Stimulated activated CD8-positive, alpha-beta memory T cell treated with anti-CD3 and anti-CD28 coated beads, Interleukin-15, amount 100 ng/mL, for 48 hours (primary cell): ENCODE measurements around the gene TDRD3.

Experiments
- DNase-seq, 2 donors: peaks; one replicate each; pipeline ENCODE4 v3.0.0-alpha.2; 2020; ENCODE audit warnings: low read depth in 2 of 2

TDRD3 gene

GRCh38 chr13:60454425-60454824 is 57.4 kb downstream of the TDRD3 start:
- no peak for DNase-seq

- DNase-seq = no peak
These were observed 66.8 kb downstream of the TDRD3 start for GRCh38 chr13:60463787-60464186.

- no peak for DNase-seq
These were observed 70.1 kb downstream of the TDRD3 start for GRCh38 chr13:60467098-60467497.

- DNase-seq = no peak
These were observed 82.3 kb downstream of the TDRD3 start for GRCh38 chr13:60479273-60479672.

GRCh38 chr13:60482012-60482411 is 85.0 kb downstream of the TDRD3 start:
- no peak for DNase-seq

GRCh38 chr13:60484865-60485264 is 87.8 kb downstream of the TDRD3 start:
- no peak for DNase-seq

GRCh38 chr13:60491531-60491930 is 94.5 kb downstream of the TDRD3 start:
- DNase-seq = no peak

GRCh38 chr13:60492187-60492586 is 95.2 kb downstream of the TDRD3 start:
- no peak for DNase-seq

- DNase-seq = no peak
These were observed 97.3 kb downstream of the TDRD3 start for GRCh38 chr13:60494296-60494695.

GRCh38 chr13:60501236-60501635 is 104.2 kb downstream of the TDRD3 start:
- no peak for DNase-seq

- no peak for DNase-seq
These were observed 112.8 kb downstream of the TDRD3 start for GRCh38 chr13:60509601-60510386.

GRCh38 chr13:60511637-60512036 is 114.6 kb downstream of the TDRD3 start:
- no peak for DNase-seq

GRCh38 chr13:60514891-60515290 is 117.9 kb downstream of the TDRD3 start:
- no peak for DNase-seq

- DNase-seq = no peak
These were observed 122.5 kb downstream of the TDRD3 start for GRCh38 chr13:60519496-60519895.

- no peak for DNase-seq
These were observed 124.0 kb downstream of the TDRD3 start for GRCh38 chr13:60520902-60521569.

- no peak for DNase-seq
These were observed 141.5 kb downstream of the TDRD3 start for GRCh38 chr13:60538566-60538965.

GRCh38 chr13:60540276-60540675 is 143.3 kb downstream of the TDRD3 start:
- DNase-seq = no peak

- no peak for DNase-seq
These were observed 165.2 kb downstream of the TDRD3 start for GRCh38 chr13:60562096-60562780.

- no peak for DNase-seq
These were observed 174.6 kb downstream of the TDRD3 start for GRCh38 chr13:60571571-60571970.

- DNase-seq = no peak
These were observed 175.2 kb downstream of the TDRD3 start for GRCh38 chr13:60572003-60572798.

- no peak for DNase-seq
These were observed 175.8 kb downstream of the TDRD3 start for GRCh38 chr13:60572855-60573254.

GRCh38 chr13:60574735-60575134 is 177.7 kb downstream of the TDRD3 start:
- no peak for DNase-seq
